Left colon (tissue), 2 donors: Measurements from ENCODE around the gene ASPSCR1. TPM values are rescaled to one million over a fixed set of nuclear protein-coding genes. Genes with fewer than 3 reads are reported as not detected.

Experiments used
- ATAC-seq: fragments of 200-7000 bp; cut with Tn5 transposase; one replicate; pipeline ENCODE4 v1.9.1; 2020; ENCODE audit warnings: mild to moderate bottlenecking, moderate library complexity
- DNase-seq, 2 donors: peaks; one replicate each; pipeline ENCODE4 v3.0.0-alpha.2; 2020
- intact Hi-C, 2 donors: fragments of 100-400 bp; cut with DNase I in 1 of 2; cut with micrococcal nuclease in 1 of 2; formaldehyde crosslinking; loops; one replicate each; pipeline versions ENCODE4 v1.11.2 to v1.14.0; 2022; cut with DNase I, micrococcal nuclease
- total RNA-seq, 2 donors: library from RNA; stranded (reverse); fragmentation: NEBNext Ultra II Directional; extraction: Animal tissue kit (Norgen Biotek cat#: 25700); gene quantifications; one replicate each; pipeline ENCODE4 v1.2.1, GENCODE V29; 2021
- donor health status: DM: no; HTN: no; CAD: no.
- donor health status: DM: yes; HTN: yes; CAD: no.

Gene ASPSCR1
- total RNA-seq, 2 donors from 2014 or later = 29.8 to 35.9 TPM

DNA sequence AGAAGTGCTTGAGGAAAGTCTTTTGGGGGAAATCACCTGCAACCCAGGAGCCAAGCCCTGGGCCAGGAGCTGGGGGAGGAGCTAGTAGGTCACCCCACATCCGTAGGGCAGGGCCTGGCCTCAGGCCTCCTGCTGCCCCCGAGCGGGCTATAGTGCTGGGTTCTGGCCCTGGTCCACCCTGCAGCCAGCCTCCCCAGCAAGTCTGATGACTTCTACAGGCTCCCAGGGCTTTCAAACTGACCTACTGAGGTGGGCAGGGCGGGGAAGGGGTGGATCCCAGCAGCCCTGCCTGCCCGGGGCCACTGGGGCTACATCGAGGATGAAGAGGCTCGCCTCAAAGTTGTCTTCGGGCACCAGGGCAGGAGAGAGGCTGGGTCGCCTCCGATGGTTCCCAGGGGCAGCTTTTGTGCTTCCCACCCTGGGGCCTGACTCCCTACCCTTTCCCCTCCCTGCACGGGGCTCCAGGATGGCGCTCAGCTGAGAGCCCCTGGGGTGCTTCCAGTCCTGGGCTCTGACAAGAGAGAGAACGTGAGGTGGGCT, 40.3 kb downstream of the ASPSCR1 start:
- intact Hi-C loops = loop anchor here in 1 of 2 donors (5.0 kb wide), 1 partner anchor 50 kb away; no protein-coding TSS in a partner anchor
- no peak for ATAC-seq

DNA sequence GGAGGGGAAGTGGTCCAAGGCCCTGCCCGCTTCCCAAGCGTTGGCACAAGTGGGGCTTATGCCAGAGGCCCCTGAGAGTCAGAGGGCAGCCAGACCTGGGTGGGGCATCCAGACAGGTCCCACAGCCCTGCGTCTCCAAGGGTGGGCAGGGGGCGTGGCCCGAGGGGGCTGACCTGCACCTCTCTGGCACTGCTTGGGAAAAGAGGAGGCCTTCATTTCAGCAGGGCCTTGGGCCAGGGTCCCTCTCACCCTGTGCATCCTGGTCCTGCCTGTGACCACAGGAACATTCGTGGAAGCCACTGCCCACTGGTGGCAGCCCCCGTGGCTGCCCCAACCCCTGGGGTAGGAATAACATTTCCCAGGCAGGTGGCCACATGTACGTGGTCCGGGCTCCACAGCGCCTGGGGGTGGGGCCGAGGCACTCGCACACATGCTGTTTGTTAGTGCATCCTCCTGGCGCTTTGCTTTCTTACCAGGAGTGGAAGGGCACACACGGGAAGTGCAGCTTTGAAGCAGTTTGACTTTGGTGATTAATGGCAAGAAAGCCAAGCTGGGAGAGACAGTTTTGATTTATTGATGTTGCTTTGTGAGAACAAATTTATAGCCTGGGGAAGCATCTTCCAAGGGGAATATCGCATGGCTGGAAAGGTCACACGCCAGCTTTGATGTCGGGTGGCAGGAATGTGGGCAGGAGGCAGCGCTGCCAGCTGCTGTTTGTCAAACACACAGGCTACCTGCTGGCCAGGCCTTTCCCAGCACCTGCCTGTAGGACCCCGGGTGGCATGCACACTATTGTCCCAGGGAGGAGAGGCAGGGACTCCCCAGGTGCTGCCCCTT, 40.9 kb downstream of the ASPSCR1 start:
- no peak for ATAC-seq
- intact Hi-C loops = loop anchor here in 1 of 2 donors (5.0 kb wide), 1 partner anchor 51 kb away; no protein-coding TSS in a partner anchor

More for the DNA sequence above, 40.3 kb downstream of the ASPSCR1 start:
- DNase-seq = no peak

DNA sequence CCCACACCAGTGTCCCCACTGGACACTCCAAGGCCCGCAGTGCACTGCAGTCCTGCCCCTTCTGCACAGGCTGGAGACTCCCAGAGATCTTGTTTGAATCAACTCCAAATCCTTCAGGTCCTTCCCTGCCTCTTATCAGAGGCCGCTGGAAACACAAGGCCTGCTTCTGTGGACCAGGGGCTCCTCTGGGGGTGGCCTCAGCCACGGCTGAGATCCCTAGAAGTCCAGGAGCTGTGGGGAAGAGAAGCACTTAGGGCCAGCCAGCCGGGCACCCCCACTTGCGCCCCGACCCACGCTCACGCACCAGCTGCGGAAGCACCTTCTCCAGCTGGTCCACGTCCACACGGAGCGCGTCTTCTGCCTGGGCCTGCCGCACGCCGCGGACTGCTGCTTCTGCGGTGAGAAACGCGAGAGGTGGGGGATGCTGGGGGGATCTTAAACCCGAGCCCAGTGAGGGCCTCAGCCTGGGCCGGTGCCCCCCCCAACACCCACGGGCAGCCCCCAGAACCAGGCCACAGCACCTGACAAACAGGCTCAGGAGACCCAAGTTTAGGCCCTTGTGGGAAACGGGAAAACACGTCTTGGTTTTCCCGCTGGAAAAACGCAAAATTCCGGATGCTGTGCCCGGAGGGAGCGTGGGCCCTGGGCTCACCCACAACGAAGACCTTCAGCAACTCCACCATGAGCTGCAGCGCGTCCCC, 41.7 kb downstream of the ASPSCR1 start:
- DNase-seq = no peak
- no peak for ATAC-seq
- intact Hi-C loops = loop anchor here in 1 of 2 donors (5.0 kb wide), 1 partner anchor 52 kb away; no protein-coding TSS in a partner anchor

More for the DNA sequence above, 40.9 kb downstream of the ASPSCR1 start:
- no peak for DNase-seq

DNA sequence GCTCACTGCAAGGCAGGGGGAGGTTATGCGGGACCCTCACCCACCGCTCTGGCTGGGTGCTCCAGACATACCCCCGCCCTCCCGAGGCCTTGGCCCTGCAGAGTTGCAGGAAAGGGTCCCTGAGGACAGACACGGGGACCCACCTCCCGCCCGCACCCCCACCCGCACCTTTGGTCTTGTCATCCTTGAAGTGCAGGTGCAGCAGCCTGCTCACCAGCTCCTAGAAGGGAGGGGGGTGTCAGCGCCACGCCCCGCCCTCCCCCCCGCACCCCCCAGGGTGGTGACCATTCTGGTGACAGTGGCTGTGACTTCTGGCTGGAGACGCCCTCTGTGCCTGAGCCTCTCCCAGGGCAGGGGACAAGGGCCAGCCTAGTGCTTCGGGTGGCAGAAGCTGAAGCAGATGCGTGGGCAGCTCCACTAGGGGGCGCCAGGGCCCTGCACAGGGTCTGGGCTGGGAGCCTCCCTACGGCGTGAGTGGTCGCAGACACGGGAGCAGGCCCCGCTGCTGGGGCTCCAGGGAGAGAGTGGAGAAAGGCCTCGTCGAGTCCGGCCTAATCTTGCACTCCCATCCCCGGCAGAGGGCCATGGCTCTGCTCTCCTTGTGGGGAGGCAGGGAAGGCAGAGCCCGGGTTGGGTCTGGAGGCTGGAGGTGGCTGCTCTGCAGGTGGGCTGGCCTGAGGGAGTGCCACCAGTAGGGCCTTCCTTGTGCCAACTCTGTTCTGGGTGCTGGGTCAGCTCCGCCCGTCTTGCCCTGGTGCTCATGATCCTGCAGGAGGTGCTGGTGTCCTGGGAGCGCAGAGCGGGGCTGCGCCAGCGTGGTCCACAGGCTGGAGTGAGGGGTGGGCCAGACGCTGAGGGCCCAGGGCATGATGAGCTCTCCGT, 42.5 kb downstream of the ASPSCR1 start:
- ATAC-seq = peak; percentile 9
- intact Hi-C loops = loop anchor here in 1 of 2 donors (5.0 kb wide), 1 partner anchor 53 kb away; no protein-coding TSS in a partner anchor
- peak; percentile 70 to 75 for DNase-seq

DNA sequence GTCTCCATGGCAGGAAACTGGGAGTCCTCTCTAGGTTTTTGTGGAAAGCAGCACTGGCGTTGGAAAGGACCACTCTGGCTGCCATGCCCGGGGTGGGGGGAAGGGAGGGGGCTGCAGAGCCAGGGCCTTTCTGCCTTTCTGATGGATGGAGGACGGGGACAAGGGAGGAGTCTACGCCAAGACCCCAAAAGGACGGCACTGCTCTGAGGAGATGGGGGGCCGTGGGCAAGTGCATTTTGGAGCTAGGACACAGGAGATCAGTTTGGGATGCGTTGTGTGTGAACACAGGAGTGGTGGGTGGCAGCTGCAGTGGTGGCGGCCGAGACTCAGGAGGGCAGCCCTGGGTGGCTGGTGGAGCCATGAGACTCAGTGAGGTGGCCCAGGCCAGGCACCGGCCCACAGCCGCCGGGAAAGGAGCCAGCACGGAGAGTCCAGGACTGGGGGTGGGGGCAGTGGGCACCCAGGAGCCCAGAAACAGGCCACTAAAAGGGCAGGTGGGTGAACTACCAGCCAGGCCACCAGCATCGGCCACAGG, 43.2 kb downstream of the ASPSCR1 start:
- intact Hi-C loops = no loop called here
- DNase-seq (no peak), ATAC-seq (no peak)

DNA sequence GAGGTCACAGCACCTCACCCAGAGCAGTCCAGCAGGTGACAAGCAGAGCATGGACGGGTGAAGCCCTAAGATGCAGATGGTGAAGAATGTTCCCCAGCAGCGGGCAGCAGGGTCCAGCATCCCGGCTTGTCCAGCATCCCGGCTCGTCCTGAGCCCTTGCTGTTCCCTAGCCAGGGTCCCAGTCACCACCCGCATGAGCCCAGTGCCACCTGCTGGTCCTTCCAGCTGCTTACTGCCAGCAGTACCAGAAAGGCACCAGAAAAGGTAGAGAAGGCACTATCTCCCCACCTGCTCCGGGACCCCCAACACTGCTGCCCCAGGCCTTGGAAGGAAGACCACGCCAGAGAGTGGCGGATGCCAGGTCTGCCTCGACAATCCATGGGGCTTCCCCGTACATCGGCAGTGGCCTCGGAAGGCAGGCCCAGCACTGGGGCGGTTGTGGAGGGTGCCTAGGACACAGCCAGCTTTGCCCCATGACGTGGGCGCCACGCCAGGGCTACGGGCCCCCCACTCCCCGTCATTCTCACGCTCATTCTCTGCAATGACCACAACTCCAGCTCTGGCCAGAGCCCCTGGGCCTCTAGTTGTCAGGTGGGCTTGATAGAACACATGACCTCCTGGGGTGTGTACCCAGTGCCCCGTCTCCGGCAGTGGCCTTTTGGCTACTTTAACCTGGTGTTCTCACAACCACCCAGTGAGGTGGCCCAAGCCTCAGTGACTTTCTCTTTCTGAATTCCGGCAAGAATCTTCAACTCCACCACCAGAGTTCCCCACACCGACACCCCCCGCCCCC, 43.9 kb downstream of the ASPSCR1 start:
- DNase-seq (peak; percentile 74 to 84), ATAC-seq (peak; percentile 33)
- intact Hi-C loops = no loop called here

DNA sequence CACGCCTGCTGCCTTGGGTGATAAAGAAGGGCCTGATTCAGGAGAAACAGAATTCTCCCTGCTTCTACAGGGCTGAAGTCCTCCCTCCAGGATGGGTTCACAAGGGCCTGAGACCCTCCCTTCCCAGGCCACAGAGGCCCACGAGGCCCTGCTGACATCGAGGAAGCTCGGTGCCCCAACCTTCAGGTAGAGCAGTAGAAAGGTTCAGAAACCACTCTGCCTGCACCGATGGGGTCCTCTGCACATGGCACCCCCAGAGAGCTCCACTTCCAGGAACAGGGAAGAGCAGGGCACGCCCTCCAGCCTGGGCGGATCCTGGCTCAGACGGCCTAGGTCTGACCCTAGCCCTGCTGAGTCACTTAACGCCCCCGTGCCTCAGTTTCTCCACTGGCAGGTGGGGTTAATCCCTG, 44.5 kb downstream of the ASPSCR1 start:
- intact Hi-C loops = no loop called here
- peak in 1 of 2 donors; percentile 60 for DNase-seq
- ATAC-seq = peak; percentile 31

DNA sequence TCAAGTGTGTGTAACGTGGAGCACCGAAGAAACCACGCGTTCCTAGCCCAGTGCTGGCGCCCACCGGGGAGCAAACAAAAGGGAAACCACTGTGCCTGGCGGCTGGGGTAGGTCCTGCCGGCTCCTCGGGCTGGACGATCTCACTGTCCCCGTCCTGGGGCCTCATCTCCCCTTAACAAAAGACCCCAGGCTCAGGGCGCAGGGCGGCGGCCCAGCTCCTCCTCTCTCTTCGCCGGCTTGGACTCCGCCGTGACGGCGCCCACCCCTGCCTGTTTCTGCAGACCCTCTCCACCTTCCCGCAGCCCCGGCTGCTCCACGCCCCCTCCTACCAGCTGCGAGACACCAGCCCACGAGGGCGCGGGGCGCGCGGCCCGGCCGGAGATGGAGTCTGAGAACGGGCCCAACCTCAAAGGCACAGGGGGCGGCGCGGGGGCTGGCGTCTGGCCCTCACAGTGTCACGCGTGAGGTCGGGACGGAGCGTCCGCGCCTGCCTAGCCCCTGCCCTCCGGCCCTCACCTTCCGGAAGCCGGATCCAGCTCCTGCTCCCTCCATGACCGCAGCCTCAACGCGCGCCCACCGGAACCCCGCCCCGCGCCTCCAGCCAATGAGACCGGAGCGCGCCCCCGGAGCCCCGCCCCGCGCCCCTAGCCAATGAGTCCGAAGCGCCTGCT, 45.0 kb downstream of the ASPSCR1 start, which contains the start of gene CENPX:
Gene CENPX (minus strand): TSS at position 569 of the 671 bp plus-strand sequence. CDS start 17 bp downstream, at position 552.
- ATAC-seq (no peak), DNase-seq (no peak)
- intact Hi-C loops = no loop called here

DNA sequence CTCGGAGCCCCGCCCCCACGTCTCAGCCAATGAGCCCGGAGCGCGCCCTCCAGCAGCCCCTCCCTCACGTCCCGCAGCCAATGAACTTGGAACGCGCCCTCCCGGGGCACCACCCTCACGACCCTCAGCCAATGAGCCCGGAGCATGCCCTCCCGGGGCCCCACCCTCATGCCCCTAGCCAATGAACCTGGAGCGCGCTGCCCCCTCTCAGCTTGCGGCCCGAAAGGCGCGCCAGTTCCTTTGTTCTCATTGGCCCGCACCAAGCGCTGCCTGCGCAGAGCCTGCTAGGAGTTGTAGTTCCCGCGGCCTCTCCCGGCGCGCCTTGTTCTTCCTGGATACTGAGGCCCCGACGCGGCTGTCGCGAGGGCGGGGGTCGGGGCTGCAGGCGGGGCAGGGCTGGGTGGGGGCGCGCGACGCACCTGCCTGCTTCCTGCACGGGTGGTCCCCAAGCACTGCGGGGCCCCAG, 45.6 kb downstream of the ASPSCR1 start, which contains the start of gene LRRC45:
Gene LRRC45 (plus strand): TSS at position 325 of the 466 bp plus-strand sequence. CDS start 339 bp downstream, outside the sequence.
- intact Hi-C loops = no loop called here
- DNase-seq (peak; percentile 100), ATAC-seq (peak; percentile 82)

DNA sequence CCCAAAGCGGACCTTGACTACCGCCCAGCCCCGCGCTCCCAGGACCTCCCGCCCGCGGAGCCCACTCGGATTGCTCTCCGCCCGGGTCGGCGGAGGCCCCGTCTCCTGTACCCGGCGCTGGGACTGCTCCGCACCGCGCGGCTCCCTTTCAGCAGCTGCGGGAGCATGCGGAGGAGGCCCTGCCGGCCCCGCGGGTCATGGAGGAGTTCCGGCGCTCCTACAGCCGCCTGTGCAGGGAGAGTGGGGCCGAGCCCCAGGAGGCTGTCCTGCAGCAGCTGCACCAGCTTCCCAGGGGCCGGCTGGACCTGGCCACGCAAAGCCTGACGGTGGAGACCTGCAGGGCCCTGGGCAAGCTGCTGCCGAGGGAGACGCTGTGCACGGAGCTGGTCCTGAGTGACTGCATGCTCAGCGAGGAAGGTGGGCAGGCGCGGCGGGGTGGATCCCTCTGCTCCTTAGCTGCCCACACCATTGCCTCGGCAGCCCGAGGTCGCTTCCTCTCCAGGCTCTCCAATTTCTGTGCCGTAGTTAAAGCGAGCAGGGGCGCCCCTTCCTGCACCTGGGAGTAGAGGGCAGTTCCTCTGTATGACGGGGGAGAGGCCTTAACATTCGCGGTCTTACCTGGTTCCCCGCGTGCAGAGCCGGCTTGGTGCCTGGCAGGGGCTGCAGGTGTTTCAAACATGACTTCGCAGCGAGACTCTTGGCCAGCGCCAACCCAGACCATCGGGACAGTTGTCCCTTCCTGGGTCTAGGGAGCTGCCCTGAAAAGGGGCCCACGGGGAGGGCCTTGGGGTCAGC, 46.2 kb downstream of the ASPSCR1 start:
- peak; percentile 14 for ATAC-seq
- intact Hi-C loops = no loop called here
- DNase-seq = peak in 1 of 2 donors; percentile 46

DNA sequence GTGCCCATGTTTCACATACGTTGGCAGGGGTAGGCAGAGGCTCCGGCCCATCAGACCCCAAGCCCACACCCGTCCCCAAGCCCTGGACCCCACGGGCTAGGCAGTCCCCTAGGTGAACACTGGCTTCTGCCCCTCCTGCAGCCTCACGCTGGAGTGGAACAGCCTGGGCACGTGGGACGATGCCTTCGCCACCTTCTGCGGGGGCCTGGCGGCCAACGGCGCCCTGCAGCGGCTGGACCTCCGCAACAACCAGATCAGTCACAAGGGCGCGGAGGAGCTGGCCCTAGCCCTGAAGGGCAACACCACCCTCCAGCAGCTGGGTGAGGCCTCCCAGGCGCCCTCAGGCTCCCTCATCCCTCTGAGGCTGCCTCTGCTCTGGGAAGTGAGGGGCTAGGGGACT, 47.4 kb downstream of the ASPSCR1 start:
- DNase-seq (no peak), ATAC-seq (no peak)
- intact Hi-C loops = no loop called here

DNA sequence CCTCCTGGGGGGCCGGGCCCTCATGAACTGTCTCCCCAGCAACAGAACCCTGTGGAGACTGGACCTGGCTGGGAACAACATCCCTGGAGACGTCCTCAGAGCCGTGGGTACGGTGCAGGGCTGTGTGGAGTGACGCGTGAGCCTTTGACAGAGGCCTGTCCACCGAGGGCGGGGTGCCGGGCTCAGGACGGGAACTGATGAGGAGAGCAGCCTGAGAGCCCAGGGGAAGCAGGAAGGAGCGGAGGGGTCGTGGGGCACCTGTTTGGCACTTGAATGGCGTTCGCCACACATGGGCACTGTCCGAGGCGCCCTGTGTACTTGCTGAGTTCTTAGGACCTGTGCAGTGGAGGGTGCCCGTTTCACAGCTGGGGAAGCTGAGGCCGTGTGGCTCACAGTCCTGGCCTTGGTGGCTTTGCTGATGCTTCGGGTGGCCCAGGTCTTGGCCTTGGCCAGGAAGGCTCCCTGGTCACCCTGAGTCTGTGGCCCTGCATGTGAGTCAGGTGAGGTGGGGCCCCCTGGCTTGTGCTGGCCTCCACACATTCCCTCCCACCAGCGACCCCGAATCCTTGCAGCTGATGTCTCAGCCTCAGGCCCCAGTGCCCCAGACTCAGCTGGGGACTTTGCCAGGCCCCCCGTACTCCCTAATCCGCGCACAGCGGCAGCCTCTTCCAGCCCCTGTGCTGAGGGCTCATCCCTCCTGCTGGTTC, 48.1 kb downstream of the ASPSCR1 start:
- DNase-seq (no peak), ATAC-seq (no peak)
- intact Hi-C loops = no loop called here

DNA sequence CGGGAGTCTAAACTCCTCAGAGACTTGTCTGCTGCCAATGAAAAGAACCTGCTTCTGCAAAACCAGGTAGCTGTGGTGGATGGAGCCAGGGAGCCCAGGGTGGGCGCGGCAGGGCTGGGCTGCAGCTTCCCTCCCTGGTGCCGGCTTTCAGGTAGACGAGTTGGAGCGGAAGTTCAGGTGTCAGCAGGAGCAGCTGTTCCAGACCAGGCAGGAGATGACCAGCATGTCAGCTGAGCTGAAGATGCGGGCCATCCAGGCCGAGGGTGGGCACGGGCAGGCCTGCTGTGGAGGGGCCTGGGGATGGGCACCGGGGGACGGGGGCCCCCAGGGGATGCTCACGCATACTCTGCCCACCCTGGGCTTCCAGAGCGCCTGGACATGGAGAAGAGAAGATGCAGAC, 50.8 kb downstream of the ASPSCR1 start:
- intact Hi-C loops = no loop called here
- no peak for ATAC-seq

DNA sequence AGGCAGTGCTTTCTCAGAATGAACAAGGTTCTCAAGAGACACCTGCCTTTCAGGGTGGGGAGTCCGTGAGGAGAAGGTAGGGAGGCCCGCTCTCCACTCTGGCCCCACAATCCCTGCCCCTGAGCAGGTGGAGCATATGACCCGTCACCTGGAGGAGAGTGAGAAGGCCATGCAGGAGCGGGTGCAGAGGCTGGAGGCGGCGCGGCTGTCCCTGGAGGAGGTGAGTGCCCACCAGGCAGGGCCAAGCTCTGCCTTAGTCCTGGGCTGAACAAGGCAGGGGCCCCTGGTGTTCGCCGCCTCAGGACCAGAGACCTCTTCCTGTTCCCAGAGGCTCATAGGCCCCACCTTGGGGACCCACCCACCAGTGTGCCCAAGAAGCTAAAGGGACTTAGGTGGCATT, 51.5 kb downstream of the ASPSCR1 start:
- intact Hi-C loops = no loop called here
- DNase-seq = no peak
- no peak for ATAC-seq

More for the DNA sequence above, 50.8 kb downstream of the ASPSCR1 start:
- DNase-seq = no peak

DNA sequence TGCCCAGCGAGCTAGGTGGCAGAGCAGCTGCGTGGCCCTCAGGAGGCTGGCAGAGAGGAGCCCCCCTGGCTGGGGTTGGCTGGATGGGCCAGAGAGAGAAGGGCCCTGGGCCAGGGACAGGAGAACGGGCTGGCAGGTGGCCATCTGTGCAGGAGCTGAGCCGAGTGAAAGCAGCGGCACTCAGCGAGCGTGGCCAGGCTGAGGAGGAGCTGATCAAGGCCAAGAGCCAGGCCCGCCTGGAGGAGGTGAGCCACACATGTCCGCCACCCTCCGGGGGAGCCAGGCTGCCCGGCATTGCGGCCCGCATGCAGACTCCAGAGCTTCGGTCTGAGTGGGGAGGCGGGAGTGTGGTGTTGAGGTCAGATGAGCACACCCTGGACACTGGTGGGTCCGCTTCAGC, 52.0 kb downstream of the ASPSCR1 start:
- DNase-seq (no peak), ATAC-seq (no peak)
- intact Hi-C loops = no loop called here
